Ovary (tissue), 9 donors: ENCODE results near the gene EPB41L2. TPM values are rescaled to one million over a fixed set of nuclear protein-coding genes. Genes with fewer than 3 reads are reported as not detected.

Experiments
- DNase-seq, 5 donors: peaks; one replicate each; pipeline ENCODE4 v3.0.0-alpha.2; 2019 to 2020
- H3K27ac ChIP-seq, 2 donors: fragments of 200-600 bp; one replicate each; pipeline versions ENCODE4 v1.5.1 to v1.8.0; 2019 to 2022
- H3K27me3 ChIP-seq: fragments of 200-600 bp; one replicate; pipeline ENCODE4 v1.8.0; 2022
- H3K36me3 ChIP-seq: fragments of 200-600 bp; sonication (generic); one replicate; pipeline ENCODE4 v1.5.1; 2019
- H3K4me1 ChIP-seq: one replicate; pipeline ENCODE4 v1.8.1; 2013; ENCODE audit warnings: mild to moderate bottlenecking, moderate library complexity; ENCODE audit not compliant: insufficient read depth
- H3K4me3 ChIP-seq: fragments of 200-600 bp; sonication (generic); one replicate; pipeline ENCODE4 v1.5.1; 2017
- H3K9me3 ChIP-seq, 2 donors: fragments of 200-600 bp in 1 of 2; sonication (generic) in 1 of 2; one replicate each; pipeline versions ENCODE4 v1.5.1 to v1.8.1; 2013 to 2019; ENCODE audit warnings: mild to moderate bottlenecking in 1 of 2, moderate library complexity in 1 of 2
- CTCF ChIP-seq, 3 donors: fragments of 450-650 bp in 2 of 3; fragments of 200-600 bp in 1 of 3; IDR thresholded peaks; one replicate each; pipeline versions ENCODE4 v1.5.1 to v1.8.0; 2016 to 2022; ENCODE audit warnings: antibody characterized with exemption in 3 of 3, mild to moderate bottlenecking in 1 of 3
- EP300 ChIP-seq: sonication (generic); formaldehyde crosslinking; IDR thresholded peaks from one replicate; pipeline ENCODE4 v1.6.1; 2017; ENCODE audit warnings: antibody characterized with exemption
- POLR2A ChIP-seq: fragments of 450-650 bp; IDR thresholded peaks from one replicate; pipeline ENCODE4 v1.6.1; 2017; ENCODE audit warnings: antibody characterized with exemption, mild to moderate bottlenecking, moderate library complexity
- WGBS, 3 donors: extraction: QIAGEN DNeasy Blood & Tissue Kit in 1 of 3; methylation state at CpG; one replicate each; pipeline versions ENCODE4 v1.1.5 to v1.1.7; 2013 to 2017; 5-methylcytosine and 5-hydroxymethylcytosine counted together
- intact Hi-C, 4 donors: fragments of 100-400 bp; cut with DNase I; formaldehyde crosslinking; loops; one replicate each; pipeline versions ENCODE4 v1.11.0 to v1.15.1; 2022 to 2023
- polyA plus RNA-seq, 2 donors: library from polyadenylated mRNA; stranded (reverse); fragments of 200-250 nt in 1 of 2; fragments of 350-450 nt in 1 of 2; fragmentation: Illumina TruSeq in 1 of 2; extraction: RNeasy Lipid Tissue Mini Kit (QIAGEN cat#74804) in 1 of 2; gene quantifications; one replicate each; pipeline ENCODE4 v1.2.3, GENCODE V29; 2013 to 2014
- total RNA-seq, 7 donors: library from RNA; depleted of rRNA in 2 of 7; stranded (reverse); fragments of >200 nt in 2 of 7; fragmentation: NEBNext Ultra II Directional in 3 of 7; extraction: Animal tissue kit (Norgen Biotek cat#: 25700) in 3 of 7; gene quantifications; one replicate each; pipeline versions ENCODE4 v1.1.0 to v1.2.4, GENCODE V29; 2016 to 2023
- donor health status: DM: no; HTN: no; CAD: no; lungs with moderate emphysema.
- donor health status: DM: no; HTN: no; CAD: no.
- donor health status: Bipolar disorder and iron deficiency.
- donor health status: DM: yes; HTN: yes; CAD: no.
- donor health status: DM: no; HTN: no; CAD: no.
- donor health status: DM: yes; HTN: yes; CAD: no.

The EPB41L2 gene
- total and polyA plus RNA-seq, 9 donors, result 49.8 to 294 (median 204) TPM

DNA sequence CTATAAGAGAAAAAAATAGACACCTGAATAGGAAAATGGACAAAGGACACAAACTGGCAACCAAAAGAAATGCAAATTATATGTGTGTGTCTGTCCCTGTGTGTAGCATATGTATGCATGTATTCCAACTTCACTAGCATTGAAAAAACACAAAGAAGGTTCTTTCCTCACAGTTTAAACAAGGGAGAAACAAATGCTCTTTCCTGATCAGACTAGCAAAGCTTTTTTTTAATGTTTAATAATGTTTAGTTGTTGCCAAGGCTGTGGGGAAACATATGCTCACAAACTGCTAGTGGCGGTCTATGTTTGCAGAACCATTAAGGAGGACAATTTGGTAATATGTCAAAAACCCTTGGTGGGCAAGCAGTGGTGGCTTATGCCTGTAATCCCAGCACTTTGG, 213.5 kb downstream of the EPB41L2 start:
- Histone ChIP-seq H3K27me3 (no peaks in the 10 kb centered on the region), H3K27ac (no peak overlapping the region), H3K36me3 (no peaks in the 10 kb centered on the region), H3K4me1 (peaks cover 3% of the 10 kb centered on the region), H3K9me3 (no peaks in the 10 kb centered on the region), H3K4me3 (no peak overlapping the region)
- WGBS, 3 donors, result 97 to 100% (median 98%) methylated on average over 1 of the region's 1 CpG
- intact Hi-C loops, result loop anchor here in 2 of 4 donors (10.0 kb wide), 2 partner anchors 485 to 525 kb away; partner anchors contain the start of gene TMEM200A (in 1 of the 2)
- no peak for DNase-seq
- no peak for TF ChIP-seq POLR2A
- no peak for TF ChIP-seq CTCF (IDR thresholded peaks at IDR 0.05)
- no peak for TF ChIP-seq EP300

- H3K27ac ChIP-seq, result no peak overlapping the region
- H3K4me3 ChIP-seq, result no peak overlapping the region
- 94 to 98% (median 97%) methylated on average over 2 of the region's 2 CpGs for WGBS, 3 donors
- H3K9me3 ChIP-seq, result no peaks in the 10 kb centered on the region
- H3K36me3 ChIP-seq, result no peaks in the 10 kb centered on the region
- TF ChIP-seq POLR2A (no peak), CTCF (IDR thresholded peaks at IDR 0.05) (no peak), EP300 (no peak)
- intact Hi-C loops, result loop anchor here in 2 of 4 donors (10.0 kb wide), 2 partner anchors 484 to 524 kb away; partner anchors contain the start of gene TMEM200A (in 1 of the 2)
- no peak for DNase-seq
- H3K4me1 ChIP-seq, result peaks cover 3% of the 10 kb centered on the region
- no peaks in the 10 kb centered on the region for H3K27me3 ChIP-seq
These were observed 214.1 kb downstream of the EPB41L2 start for GRCh38 chr6:130848945-130849344.

DNA sequence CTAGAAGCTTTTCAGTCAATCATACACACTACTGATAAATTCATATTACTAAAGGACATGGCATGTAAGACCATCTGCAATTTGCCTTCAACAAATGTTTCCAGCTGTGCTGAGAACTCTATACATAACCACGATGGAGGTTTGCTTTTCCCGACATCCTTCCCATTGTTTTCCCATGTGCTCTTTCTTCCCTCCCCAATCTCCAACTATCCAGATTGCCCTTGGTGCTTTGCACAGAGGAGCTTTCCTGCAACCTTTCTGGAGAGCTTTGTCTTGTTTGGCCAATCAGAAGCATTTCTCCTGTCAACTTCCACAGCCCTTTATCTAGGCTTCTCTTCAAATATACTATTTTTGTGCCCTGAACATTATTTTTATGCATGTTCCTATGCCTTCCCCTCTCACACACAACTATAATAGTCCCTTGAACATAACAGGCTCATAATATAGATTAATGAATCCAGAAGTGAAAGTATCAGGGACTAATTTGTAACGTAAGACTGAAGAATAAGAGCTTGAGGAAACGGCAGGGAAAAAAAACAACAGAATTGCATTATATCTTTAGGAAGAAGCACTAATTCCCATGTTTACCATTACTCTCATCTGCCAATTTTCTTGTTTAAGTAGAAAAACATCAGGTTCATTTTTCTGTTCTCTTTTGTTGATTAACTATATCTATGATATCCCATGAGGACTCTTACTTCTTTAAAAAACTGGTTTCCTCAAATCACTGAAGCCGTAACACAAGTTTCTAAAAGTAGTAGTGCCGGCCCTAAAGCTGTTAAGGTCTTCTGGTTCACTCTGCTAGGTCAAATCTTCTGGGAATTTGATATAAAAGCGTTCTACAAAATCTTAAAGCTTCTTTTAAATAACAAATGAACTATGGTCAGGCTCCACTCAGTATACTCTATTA, 215.8 kb downstream of the EPB41L2 start:
- no peak for TF ChIP-seq POLR2A
- no peak for TF ChIP-seq EP300
- no peak for TF ChIP-seq CTCF (IDR thresholded peaks at IDR 0.05)
- DNase-seq, result no peak
- Histone ChIP-seq H3K36me3 (no peaks in the 10 kb centered on the region), H3K27me3 (no peaks in the 10 kb centered on the region), H3K4me1 (peaks cover 3% of the 10 kb centered on the region), H3K9me3 (no peaks in the 10 kb centered on the region), H3K27ac (peak overlapping the region in 1 of 2 donors; percentile 2), H3K4me3 (no peak overlapping the region)
- intact Hi-C loops, result loop anchor here in 2 of 4 donors (10.0 kb wide), 2 partner anchors 482 to 522 kb away; partner anchors contain the start of gene TMEM200A (in 1 of the 2)
- WGBS, 3 donors, result 29 to 50% (median 40%) methylated on average over 7 of the region's 7 CpGs

DNA sequence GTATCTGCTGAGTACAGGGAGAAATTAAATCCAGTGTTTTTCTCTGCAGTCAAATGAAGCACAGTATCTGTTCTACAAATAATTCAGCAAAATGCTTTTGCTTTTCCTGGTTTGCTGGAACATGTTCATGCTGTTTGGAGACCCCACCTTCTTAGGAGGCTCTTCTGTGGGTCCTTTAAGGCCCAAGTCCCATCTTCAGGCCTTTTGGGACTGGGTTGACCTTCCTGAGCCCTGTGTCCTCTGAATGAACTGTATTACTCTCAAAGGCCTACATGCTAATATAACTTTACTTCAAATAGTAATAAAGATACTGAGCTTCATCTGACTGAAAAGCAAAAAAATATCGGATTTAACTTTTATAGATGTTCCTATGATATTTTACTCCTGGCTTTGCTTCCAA, 216.5 kb downstream of the EPB41L2 start:
- Histone ChIP-seq H3K4me1 (peaks cover 3% of the 10 kb centered on the region), H3K4me3 (no peak overlapping the region), H3K27ac (no peak overlapping the region), H3K27me3 (no peaks in the 10 kb centered on the region), H3K9me3 (no peaks in the 10 kb centered on the region), H3K36me3 (no peaks in the 10 kb centered on the region)
- 64 to 75% (median 67%) methylated on average over 1 of the region's 1 CpG for WGBS, 3 donors
- no peak for TF ChIP-seq CTCF (IDR thresholded peaks at IDR 0.05)
- no peak for TF ChIP-seq EP300
- TF ChIP-seq POLR2A, result no peak
- no peak for DNase-seq
- intact Hi-C loops, result loop anchor here in 2 of 4 donors (10.0 kb wide), 2 partner anchors 482 to 522 kb away; partner anchors contain the start of gene TMEM200A (in 1 of the 2)
